HEK293 (cell line): ENCODE measurements around the gene TBC1D22A.

ENCODE experiments used
- CTCF ChIA-PET: fragments of 350-600 bp; formaldehyde crosslinking; extraction: SDS; loops from one replicate; lab custom pipeline; 2021; ENCODE audit warnings: antibody characterized with exemption; lab: Yijun Ruan, JAX
- POLR2A ChIA-PET: fragments of 300-600 bp; formaldehyde crosslinking; extraction: SDS; loops from one replicate; lab custom pipeline; 2020; ENCODE audit warnings: antibody characterized with exemption, inconsistent platforms; lab: Yijun Ruan, JAX
- H3K27ac ChIP-seq: fragments of 200-500 bp; sonication (Bioruptor generic); 2 replicates; pipeline ENCODE4 v1.5.1; 2014; ENCODE audit warnings: low read depth, low read length, control low read depth, inconsistent platforms; ENCODE audit errors: extremely low read depth
- H3K36me3 ChIP-seq, 2 experiments: fragments of 200-500 bp in 1 of 2; sonication (Bioruptor generic) in 1 of 2; 1 replicate in 1 of 2; 2 replicates in 1 of 2; pipeline ENCODE4 v1.5.1; 2014 to 2017; ENCODE audit warnings: inconsistent platforms in 2 of 2, low read length in 2 of 2; ENCODE audit not compliant: control insufficient read depth in 2 of 2, insufficient read depth in 1 of 2
- H3K4me1 ChIP-seq: fragments of 200-500 bp; sonication (Bioruptor generic); 2 replicates; pipeline ENCODE4 v1.5.1; 2014; ENCODE audit warnings: mild to moderate bottlenecking, low read length, inconsistent platforms; ENCODE audit not compliant: control insufficient read depth, insufficient read depth
- H3K4me3 ChIP-seq: 2 replicates; pipeline ENCODE4 v1.5.1; 2011; ENCODE audit warnings: low read depth, mild to moderate bottlenecking, control low read depth, low read length, moderate library complexity
- H3K9me3 ChIP-seq: fragments of 200-500 bp; sonication (Bioruptor generic); 2 replicates; pipeline ENCODE4 v1.5.1; 2014; ENCODE audit warnings: low read depth, low read length, inconsistent platforms; ENCODE audit not compliant: control insufficient read depth, insufficient read depth
- ZNF138 ChIP-seq: fragments of 450-650 bp; formaldehyde crosslinking; IDR thresholded peaks from 2 replicates; pipeline ENCODE4 v1.5.1; 2016; ENCODE audit warnings: missing biosample characterization, missing genetic modification characterization, borderline replicate concordance
- ZNF155 ChIP-seq: fragments of 450-650 bp; formaldehyde crosslinking; IDR thresholded peaks from 2 replicates; pipeline ENCODE4 v1.5.1; 2016; ENCODE audit warnings: missing biosample characterization, missing genetic modification characterization
- ZNF169 ChIP-seq: fragments of 450-650 bp; formaldehyde crosslinking; IDR thresholded peaks from 2 replicates; pipeline ENCODE4 v1.5.1; 2016; ENCODE audit warnings: missing biosample characterization, missing genetic modification characterization
- ZNF24 ChIP-seq: fragments of 450-650 bp; formaldehyde crosslinking; IDR thresholded peaks from 2 replicates; pipeline ENCODE4 v1.5.1; 2016; ENCODE audit warnings: missing biosample characterization, missing genetic modification characterization
- ZNF394 ChIP-seq: fragments of 450-650 bp; formaldehyde crosslinking; IDR thresholded peaks from 2 replicates; pipeline ENCODE4 v1.5.1; 2016; ENCODE audit warnings: missing biosample characterization, missing genetic modification characterization, mild to moderate bottlenecking, moderate library complexity, borderline replicate concordance
- ZNF610 ChIP-seq: fragments of 450-650 bp; formaldehyde crosslinking; IDR thresholded peaks from 2 replicates; pipeline ENCODE4 v1.5.1; 2016; ENCODE audit warnings: missing biosample characterization, missing genetic modification characterization, borderline replicate concordance
- ZNF747 ChIP-seq: fragments of 450-650 bp; formaldehyde crosslinking; IDR thresholded peaks from 2 replicates; pipeline ENCODE4 v1.5.1; 2016; ENCODE audit warnings: missing biosample characterization, missing genetic modification characterization
- ZNF768 ChIP-seq: fragments of 450-650 bp; formaldehyde crosslinking; IDR thresholded peaks from 2 replicates; pipeline ENCODE4 v1.5.1; 2018; ENCODE audit warnings: missing biosample characterization, mild to moderate bottlenecking, missing genetic modification characterization
- TF ChIP-seq, protein P1 (sequence below): fragments of 450-650 bp; formaldehyde crosslinking; IDR thresholded peaks from 2 replicates; pipeline ENCODE4 v1.5.1; 2016; ENCODE audit warnings: missing biosample characterization, missing genetic modification characterization
- TF ChIP-seq, protein P2 (sequence below): fragments of 450-650 bp; formaldehyde crosslinking; IDR thresholded peaks from 2 replicates; pipeline ENCODE4 v1.5.1; 2016; ENCODE audit warnings: missing biosample characterization, missing genetic modification characterization
- TF ChIP-seq, protein P3 (sequence below): fragments of 450-650 bp; formaldehyde crosslinking; conservative IDR thresholded peaks from 2 replicates; pipeline ENCODE4 v1.5.1; 2016; ENCODE audit warnings: low read depth, missing biosample characterization, missing genetic modification characterization

The TBC1D22A gene

DNA sequence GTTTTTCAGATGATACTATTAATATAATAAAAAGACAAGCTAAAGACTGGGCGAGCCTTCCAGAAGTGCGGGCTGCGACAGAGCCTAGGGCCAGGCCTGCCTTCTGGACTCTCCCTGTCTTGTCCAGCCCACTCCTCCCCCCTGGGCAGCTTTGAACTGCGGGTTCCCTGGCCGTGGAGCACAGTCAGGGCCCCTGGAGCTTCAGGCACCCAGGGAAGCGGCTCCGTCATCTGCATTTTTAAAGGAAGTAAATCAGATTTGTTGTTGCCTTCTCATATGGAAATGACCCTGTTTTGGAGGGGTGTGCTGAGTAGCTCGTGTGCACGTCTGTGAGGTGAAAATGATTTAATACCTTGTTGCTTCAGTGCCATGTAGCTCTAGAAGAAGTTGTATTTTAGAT lies 265.3 kb downstream of the TBC1D22A start:
- H3K9me3 ChIP-seq: no peaks in the 10 kb centered on the region
- no peaks in the 10 kb centered on the region for H3K4me1 ChIP-seq
- TF ChIP-seq ZNF24 (no peak), ZNF768 (tag by site-specific recombination) (no peak), ZNF138 (tag by site-specific recombination) (no peak), ZNF747 (tag by site-specific recombination) (no peak), ZNF394 (tag by site-specific recombination) (no peak)
- TF ChIP-seq, protein P1, sequence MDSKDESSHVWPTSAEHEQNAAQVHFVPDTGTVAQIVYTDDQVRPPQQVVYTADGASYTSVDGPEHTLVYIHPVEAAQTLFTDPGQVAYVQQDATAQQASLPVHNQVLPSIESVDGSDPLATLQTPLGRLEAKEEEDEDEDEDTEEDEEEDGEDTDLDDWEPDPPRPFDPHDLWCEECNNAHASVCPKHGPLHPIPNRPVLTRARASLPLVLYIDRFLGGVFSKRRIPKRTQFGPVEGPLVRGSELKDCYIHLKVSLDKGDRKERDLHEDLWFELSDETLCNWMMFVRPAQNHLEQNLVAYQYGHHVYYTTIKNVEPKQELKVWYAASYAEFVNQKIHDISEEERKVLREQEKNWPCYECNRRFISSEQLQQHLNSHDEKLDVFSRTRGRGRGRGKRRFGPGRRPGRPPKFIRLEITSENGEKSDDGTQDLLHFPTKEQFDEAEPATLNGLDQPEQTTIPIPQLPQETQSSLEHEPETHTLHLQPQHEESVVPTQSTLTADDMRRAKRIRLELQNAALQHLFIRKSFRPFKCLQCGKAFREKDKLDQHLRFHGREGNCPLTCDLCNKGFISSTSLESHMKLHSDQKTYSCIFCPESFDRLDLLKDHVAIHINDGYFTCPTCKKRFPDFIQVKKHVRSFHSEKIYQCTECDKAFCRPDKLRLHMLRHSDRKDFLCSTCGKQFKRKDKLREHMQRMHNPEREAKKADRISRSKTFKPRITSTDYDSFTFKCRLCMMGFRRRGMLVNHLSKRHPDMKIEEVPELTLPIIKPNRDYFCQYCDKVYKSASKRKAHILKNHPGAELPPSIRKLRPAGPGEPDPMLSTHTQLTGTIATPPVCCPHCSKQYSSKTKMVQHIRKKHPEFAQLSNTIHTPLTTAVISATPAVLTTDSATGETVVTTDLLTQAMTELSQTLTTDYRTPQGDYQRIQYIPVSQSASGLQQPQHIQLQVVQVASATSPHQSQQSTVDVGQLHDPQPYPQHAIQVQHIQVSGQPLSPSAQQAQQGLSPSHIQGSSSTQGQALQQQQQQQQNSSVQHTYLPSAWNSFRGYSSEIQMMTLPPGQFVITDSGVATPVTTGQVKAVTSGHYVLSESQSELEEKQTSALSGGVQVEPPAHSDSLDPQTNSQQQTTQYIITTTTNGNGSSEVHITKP: no peak
- TF ChIP-seq, protein P2, sequence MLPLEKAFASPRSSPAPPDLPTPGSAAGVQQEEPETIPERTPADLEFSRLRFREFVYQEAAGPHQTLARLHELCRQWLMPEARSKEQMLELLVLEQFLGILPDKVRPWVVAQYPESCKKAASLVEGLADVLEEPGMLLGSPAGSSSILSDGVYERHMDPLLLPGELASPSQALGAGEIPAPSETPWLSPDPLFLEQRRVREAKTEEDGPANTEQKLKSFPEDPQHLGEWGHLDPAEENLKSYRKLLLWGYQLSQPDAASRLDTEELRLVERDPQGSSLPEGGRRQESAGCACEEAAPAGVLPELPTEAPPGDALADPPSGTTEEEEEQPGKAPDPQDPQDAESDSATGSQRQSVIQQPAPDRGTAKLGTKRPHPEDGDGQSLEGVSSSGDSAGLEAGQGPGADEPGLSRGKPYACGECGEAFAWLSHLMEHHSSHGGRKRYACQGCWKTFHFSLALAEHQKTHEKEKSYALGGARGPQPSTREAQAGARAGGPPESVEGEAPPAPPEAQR (tag by site-specific recombination): no peak
- ChIA-PET CTCF (interaction anchor here (2.1 kb wide), 1 partner anchor 15 kb away, joined by 6 read pairs; no protein-coding TSS in a partner anchor), POLR2A (no interaction called here)
- no peak overlapping the region for H3K4me3 ChIP-seq
- no peak overlapping the region for H3K27ac ChIP-seq
- H3K36me3 ChIP-seq: no peaks in the 10 kb centered on the region

DNA sequence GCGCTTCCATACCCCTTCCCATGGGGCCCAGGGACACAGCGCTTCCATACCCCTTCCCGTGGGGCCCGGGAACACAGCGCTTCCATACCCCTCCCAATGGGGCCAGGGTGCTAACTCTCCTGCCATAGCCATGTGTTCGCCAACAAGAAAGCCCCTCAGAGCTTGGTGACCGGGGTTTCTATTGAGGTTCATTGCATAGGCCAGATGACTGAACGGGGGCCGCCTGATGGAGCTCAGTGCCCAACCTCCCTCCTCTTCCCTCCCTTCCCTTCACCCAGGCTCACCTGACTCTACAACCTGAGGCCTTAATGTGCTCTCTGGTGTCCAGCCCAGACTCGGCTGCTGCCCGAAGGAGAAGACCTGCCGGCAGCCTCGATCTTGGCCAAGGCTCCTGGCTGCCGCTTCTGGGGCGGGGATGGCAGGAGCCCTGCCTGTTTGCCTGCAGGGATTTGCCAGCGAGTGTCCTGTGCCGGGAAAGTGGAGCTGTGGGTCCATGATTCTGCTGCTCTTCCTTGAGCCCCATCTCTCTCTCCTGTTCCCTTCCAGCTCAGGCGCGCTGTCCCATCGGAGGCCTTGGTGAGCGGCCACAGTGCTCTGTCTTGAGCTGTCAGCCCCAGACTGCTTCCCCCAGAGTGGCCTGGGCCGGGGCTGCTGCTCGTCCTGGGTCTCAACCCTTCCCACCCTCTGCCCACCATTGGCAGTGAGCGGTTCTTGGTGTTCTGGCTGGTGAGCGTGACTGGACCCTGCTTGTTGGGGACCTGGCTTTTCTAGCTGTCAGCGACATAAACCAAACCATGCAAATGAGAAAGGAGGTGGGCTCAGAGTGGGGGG lies 267.0 kb downstream of the TBC1D22A start:
- no peaks in the 10 kb centered on the region for H3K9me3 ChIP-seq
- TF ChIP-seq ZNF169 (tag by site-specific recombination): no peak
- TF ChIP-seq, protein P3, sequence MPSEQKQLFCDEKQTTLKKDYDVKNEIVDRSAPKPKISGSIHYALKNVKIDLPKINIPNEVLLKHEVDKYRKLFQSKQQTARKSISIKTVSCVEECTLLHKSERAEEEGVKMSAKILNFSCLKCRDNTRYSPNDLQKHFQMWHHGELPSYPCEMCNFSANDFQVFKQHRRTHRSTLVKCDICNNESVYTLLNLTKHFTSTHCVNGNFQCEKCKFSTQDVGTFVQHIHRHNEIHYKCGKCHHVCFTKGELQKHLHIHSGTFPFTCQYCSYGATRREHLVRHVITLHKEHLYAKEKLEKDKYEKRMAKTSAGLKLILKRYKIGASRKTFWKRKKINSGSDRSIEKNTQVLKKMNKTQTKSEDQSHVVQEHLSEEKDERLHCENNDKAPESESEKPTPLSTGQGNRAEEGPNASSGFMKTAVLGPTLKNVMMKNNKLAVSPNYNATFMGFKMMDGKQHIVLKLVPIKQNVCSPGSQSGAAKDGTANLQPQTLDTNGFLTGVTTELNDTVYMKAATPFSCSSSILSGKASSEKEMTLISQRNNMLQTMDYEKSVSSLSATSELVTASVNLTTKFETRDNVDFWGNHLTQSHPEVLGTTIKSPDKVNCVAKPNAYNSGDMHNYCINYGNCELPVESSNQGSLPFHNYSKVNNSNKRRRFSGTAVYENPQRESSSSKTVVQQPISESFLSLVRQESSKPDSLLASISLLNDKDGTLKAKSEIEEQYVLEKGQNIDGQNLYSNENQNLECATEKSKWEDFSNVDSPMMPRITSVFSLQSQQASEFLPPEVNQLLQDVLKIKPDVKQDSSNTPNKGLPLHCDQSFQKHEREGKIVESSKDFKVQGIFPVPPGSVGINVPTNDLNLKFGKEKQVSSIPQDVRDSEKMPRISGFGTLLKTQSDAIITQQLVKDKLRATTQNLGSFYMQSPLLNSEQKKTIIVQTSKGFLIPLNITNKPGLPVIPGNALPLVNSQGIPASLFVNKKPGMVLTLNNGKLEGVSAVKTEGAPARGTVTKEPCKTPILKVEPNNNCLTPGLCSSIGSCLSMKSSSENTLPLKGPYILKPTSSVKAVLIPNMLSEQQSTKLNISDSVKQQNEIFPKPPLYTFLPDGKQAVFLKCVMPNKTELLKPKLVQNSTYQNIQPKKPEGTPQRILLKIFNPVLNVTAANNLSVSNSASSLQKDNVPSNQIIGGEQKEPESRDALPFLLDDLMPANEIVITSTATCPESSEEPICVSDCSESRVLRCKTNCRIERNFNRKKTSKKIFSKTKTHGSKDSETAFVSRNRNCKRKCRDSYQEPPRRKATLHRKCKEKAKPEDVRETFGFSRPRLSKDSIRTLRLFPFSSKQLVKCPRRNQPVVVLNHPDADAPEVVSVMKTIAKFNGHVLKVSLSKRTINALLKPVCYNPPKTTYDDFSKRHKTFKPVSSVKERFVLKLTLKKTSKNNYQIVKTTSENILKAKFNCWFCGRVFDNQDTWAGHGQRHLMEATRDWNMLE: no peak
- no peak for TF ChIP-seq ZNF610
- no peak for TF ChIP-seq ZNF155 (tag by site-specific recombination)
- POLR2A ChIA-PET: no interaction called here
- H3K4me3 ChIP-seq: no peak overlapping the region
- no peak overlapping the region for H3K27ac ChIP-seq
- no peaks in the 10 kb centered on the region for H3K4me1 ChIP-seq
- H3K36me3 ChIP-seq: no peaks in the 10 kb centered on the region
- CTCF ChIA-PET: interaction anchor here (0.7 kb wide), 1 partner anchor 231 kb away, joined by 3 read pairs; no protein-coding TSS in a partner anchor
